ENCODE data around the gene NYAP2.

NYAP2 gene

GRCh38 chr2:225428360-225428759 lies 28.9 kb downstream of the NYAP2 start:
- no peak for DNase-seq (ENCODE audit: low spot score)

GRCh38 chr2:225429717-225430116 lies 30.2 kb downstream of the NYAP2 start:
- DNase-seq (ENCODE audit: low spot score): no peak

- no peak for DNase-seq (ENCODE audit: low spot score)
Measured at GRCh38 chr2:225431105-225431863, 31.8 kb downstream of the NYAP2 start.

GRCh38 chr2:225434014-225434413 lies 34.5 kb downstream of the NYAP2 start:
- no peak for DNase-seq (ENCODE audit: low spot score)

DNA sequence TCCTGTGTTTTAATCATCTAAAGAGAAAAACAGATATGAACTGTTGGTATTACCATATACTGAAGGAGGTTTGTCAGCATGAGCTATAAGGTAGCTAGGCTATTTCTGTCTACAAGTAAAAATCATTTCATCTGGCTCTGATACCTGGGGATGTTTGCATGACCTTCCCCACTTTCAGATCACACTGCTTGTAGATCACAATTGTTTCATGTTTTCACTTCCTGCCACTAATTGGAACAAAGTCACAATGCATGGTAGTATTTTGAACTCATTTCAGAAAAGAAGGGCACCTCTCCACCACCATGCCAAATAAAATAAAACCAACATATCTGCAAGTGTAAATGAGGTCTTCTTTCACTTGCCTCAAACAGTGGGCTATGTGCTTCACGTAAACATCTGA lies 37.8 kb downstream of the NYAP2 start:
- no peak for DNase-seq (ENCODE audit: low spot score)

DNA sequence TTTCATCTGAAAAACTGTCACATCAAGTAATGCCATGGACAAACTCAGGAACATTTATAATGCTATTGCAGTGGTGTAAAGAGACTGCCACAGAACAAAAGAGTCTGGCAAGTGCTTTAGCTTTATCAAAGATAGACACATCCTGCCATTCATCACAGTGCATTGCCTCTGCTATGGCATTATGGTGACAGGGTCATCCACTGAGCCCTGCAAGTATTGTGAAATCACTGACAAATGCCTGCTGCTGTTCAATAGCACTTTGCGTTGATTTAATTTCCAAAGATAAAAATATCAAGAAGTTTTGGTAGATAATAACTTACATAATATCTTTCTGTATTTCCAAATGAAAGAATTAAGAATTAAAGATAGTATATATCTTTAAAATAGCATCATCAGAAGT lies 38.7 kb downstream of the NYAP2 start:
- DNase-seq (ENCODE audit: low spot score): no peak

DNA sequence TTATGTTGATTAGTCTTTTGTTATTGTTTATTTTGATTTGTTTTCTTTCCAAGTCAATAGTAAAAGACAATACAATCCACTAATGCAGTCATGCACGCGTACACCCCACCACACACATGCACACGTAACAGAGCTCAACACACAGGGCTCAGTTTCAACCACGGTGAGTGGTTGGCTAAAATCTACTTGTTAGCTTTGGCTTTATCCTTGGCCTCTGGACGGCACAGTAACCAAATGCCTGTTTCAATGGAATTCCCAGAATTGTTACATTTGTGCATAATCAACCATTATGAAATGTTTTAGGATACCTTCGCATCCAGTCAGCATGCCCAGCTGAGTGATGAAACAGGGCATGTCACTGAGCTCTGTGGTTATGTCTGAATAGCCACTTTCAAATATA lies 53.2 kb downstream of the NYAP2 start:
- DNase-seq (ENCODE audit: low spot score): no peak

DNA sequence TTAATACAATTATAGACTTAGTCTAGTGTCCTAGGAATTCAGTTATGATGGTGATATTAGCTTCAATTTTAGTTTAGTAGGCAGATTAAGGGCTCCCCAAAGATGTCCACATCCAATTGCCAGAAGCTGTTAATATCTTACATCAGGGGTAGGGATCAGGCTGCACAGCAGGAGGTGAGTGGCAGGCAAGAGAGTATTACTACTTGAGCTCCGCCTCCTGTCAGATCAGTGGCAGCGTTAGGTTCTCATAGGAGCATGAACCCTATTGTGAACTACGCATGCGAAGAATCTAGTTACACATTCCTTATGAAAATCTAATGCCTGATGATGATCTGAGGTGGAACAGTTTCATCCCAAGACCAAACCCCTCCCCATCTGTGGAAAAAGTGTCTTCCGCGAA lies 54.9 kb downstream of the NYAP2 start:
- DNase-seq (ENCODE audit: low spot score): no peak

GRCh38 chr2:225456619-225457260 lies 57.2 kb downstream of the NYAP2 start:
- no peak for DNase-seq (ENCODE audit: low spot score)

GRCh38 chr2:225457482-225457881 lies 58.0 kb downstream of the NYAP2 start:
- DNase-seq (ENCODE audit: low spot score): no peak

- DNase-seq (ENCODE audit: low spot score): no peak
Measured at GRCh38 chr2:225458431-225459117, 59.1 kb downstream of the NYAP2 start.

DNA sequence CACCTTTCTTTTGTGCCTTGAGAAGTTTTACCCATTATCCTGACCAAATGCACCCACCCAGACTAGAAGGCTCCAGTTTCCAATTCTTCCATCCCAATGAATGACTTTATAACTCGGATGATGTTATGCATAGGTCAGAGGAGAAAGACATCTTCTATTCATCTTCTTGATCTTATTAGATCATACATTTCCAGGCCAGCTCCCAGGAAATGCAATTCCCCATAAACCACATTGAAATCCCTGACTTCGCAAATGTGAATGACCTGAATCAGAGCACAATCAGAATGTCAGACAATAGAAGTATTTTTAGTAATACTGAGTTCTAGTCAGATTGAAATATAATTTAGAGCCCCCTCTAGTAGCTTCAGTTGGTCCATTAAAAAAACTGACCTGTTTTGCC lies 62.9 kb downstream of the NYAP2 start:
- DNase-seq (ENCODE audit: low spot score): no peak

- DNase-seq (ENCODE audit: low spot score): no peak
Measured at GRCh38 chr2:225462945-225463344, 63.4 kb downstream of the NYAP2 start.

- DNase-seq (ENCODE audit: low spot score): no peak
Measured at GRCh38 chr2:225463449-225463848, 63.9 kb downstream of the NYAP2 start.

- no peak for DNase-seq (ENCODE audit: low spot score)
Measured at GRCh38 chr2:225464346-225465025, 65.0 kb downstream of the NYAP2 start.

DNA sequence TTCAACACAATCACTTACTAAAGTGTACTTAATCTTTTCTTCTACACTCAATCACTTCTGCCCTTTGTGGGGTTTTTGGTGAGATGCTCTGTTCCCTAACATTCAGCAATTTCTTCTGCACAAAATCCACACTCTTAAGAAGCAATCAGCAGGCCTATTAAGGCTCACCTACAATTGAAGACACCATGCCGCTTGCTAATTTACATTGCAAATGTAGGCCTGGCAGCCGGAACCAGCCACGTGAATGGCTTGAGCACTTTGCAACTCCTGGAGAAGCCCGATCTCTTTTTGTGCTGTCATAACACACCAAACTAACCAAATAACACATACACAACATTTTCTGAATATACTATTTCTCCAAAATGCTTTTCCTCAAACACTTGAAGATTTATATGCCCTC lies 66.3 kb downstream of the NYAP2 start:
- no peak for DNase-seq (ENCODE audit: low spot score)

- DNase-seq (ENCODE audit: low spot score): no peak
Measured at GRCh38 chr2:225466891-225467604, 67.5 kb downstream of the NYAP2 start.

DNA sequence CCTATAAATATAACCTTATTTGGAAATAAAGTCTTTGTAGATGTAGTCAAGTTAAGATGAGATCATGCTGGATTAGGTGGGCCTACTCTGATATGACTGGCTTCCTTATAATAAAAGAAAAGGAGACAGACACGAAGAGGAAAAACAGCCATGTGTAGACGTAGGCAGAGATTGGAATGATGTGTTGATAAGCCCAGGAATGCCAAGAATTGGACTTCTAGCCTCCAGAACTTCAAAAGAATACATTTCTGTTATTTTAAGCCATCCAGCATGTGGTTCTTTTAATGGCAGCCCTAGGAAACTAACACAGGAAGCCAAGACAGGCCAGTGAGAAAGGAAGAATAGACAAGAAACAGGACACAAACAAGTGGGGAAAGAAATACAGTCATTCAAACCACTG lies 68.6 kb downstream of the NYAP2 start:
- DNase-seq (ENCODE audit: low spot score): no peak

DNA sequence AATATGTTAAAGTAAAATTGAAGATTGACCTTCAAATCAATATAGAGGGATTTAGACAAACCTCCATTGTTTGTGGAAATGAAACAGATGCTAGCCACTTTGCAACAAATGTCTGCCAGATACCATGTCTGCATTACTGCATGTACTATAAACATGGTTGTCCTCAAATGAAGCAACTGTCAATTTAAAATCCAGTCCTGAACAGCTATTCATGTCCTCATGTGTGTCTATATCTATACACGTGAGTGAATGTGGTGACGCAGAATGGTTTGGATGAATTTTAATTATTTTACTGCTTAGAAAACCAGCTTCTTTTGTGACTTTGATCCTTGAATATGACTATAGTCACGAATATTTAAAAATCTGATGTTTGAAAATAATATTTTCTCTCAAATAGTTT lies 71.5 kb downstream of the NYAP2 start:
- DNase-seq (ENCODE audit: low spot score): no peak

- DNase-seq (ENCODE audit: low spot score): no peak
Measured at GRCh38 chr2:225471482-225471881, 72.0 kb downstream of the NYAP2 start.

GRCh38 chr2:225472161-225472560 lies 72.7 kb downstream of the NYAP2 start:
- DNase-seq (ENCODE audit: low spot score): no peak

DNA sequence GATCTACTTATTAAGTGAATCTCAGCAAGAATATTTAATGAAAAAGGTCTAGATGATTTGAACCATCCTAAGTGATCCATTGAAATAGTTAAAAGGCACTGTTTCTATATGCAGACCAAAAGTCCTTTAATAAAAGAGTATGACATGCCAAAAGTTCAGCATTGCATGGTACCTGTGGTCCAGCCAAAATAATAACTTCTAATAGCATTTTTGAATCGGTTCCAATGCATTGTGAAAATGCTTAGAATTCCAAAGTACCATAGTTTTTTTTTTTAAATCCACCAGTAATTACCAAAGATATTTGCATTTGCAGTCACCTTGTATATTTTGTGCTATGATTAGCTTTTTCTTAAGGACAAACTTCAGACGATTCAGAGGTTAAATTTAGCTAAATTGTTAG lies 79.9 kb downstream of the NYAP2 start:
- no peak for DNase-seq (ENCODE audit: low spot score)

Measured in AG08395 (cell line).